NB4 (cell line): ENCODE data around the gene ZNF609.

Source experiments
- DNase-seq: peaks from one replicate; pipeline ENCODE4 v3.0.0; 2010; ENCODE audit warnings: low read depth
- H3K4me3 ChIP-seq: one replicate; pipeline ENCODE4 v1.5.1; 2011; ENCODE audit warnings: mild to moderate bottlenecking, low read depth, low read length, moderate library complexity
- MYC ChIP-seq: IDR thresholded peaks from 2 replicates; pipeline ENCODE4 v1.6.1; 2011; ENCODE audit warnings: low read depth, low read length
- POLR2A ChIP-seq: IDR thresholded peaks from 2 replicates; pipeline ENCODE4 v1.6.1; 2011; ENCODE audit warnings: mild to moderate bottlenecking; ENCODE audit not compliant: insufficient read length; ENCODE audit errors: extremely low read depth
- TF ChIP-seq, protein P1 (sequence below): IDR thresholded peaks from one replicate; pipeline ENCODE4 v1.5.1; 2012; ENCODE audit warnings: low read depth, low read length
- TF ChIP-seq, protein P2 (sequence below): IDR thresholded peaks from 2 replicates; pipeline ENCODE4 v1.6.1; 2011; ENCODE audit warnings: low read depth, low read length

The ZNF609 gene

DNA sequence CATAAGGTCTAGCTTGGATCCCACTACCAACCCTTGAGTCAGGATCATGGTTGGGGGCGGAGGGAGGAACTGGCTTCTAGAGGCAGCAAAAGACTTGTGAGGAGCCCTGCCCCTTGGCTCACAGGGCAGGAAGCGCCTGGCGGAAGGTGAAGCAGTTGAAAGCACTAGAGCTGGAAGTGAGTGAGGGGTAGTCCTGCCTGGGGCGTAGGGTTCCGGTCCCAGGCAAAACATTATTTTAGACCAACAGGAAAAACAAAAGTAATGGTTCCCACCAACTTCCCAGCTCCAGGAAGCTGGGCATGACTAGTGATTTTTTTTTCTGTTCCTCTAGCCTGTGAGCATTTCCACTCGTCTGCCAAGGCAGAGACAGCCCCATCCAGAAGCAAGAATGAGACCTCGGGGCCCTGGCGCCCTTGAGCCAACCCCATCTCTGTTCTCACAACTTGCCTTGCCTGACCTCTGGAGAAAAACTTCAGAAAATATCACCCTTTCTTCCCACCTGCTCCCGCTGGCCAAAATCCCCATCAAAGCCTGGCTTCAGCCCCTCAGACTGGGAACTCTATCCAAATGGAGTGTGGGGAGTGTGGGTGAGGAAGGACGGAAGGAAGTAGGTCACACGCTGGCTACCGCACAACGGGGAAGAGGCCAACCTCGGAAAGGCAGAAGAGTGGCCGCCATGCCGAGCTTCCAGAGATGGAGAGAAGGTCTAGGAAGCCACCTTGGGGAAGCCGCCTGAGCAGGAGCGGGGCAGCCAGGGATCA lies 257.5 kb downstream of the ZNF609 start:
- TF ChIP-seq, protein P1, sequence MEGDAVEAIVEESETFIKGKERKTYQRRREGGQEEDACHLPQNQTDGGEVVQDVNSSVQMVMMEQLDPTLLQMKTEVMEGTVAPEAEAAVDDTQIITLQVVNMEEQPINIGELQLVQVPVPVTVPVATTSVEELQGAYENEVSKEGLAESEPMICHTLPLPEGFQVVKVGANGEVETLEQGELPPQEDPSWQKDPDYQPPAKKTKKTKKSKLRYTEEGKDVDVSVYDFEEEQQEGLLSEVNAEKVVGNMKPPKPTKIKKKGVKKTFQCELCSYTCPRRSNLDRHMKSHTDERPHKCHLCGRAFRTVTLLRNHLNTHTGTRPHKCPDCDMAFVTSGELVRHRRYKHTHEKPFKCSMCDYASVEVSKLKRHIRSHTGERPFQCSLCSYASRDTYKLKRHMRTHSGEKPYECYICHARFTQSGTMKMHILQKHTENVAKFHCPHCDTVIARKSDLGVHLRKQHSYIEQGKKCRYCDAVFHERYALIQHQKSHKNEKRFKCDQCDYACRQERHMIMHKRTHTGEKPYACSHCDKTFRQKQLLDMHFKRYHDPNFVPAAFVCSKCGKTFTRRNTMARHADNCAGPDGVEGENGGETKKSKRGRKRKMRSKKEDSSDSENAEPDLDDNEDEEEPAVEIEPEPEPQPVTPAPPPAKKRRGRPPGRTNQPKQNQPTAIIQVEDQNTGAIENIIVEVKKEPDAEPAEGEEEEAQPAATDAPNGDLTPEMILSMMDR, result no peak
- TF ChIP-seq POLR2A, result no peak
- TF ChIP-seq, protein P2, sequence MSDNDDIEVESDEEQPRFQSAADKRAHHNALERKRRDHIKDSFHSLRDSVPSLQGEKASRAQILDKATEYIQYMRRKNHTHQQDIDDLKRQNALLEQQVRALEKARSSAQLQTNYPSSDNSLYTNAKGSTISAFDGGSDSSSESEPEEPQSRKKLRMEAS, result no peak
- no peak for DNase-seq
- no peak overlapping the region for H3K4me3 ChIP-seq

DNA sequence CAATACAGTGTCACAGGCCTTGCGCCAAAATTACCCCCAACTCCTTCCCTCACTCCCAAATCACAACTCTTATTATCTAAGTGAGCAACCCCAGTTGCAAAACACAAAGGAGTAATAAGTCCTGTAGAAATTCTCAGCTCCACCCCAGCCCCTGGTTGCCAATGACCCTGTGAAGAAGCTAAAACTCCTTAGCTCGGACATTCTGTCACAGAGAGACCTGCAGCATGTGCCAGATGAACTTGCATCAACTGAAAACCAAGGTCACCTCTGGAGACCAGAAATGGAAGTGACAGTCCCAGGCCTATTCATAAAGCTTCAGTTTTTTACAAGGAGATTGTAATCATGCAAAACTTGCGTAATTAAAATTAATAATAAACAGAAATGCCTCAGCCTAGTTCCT lies 259.8 kb downstream of the ZNF609 start:
- TF ChIP-seq, protein P2, result no peak
- H3K4me3 ChIP-seq, result no peak overlapping the region
- peak; percentile 46 for DNase-seq

DNA sequence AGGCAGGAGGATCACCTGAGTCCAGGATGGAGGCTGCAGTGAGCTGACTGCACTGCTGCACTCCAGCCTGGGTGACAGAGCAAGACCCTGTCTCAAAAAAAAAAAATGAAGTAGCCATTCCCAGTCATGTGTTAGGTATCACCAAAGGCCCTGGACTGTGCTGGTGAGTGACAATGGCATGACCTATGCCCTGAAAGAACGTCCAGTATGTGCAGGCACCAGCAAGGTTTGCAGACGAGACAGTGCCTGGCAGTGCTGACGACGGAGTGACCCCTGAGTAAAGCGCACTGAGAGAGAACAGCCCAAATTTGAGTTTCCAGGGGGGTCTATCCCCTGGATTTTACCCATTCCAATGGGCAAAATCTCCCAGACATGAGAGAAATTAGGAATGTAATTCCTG lies 269.8 kb downstream of the ZNF609 start:
- no peak for TF ChIP-seq POLR2A
- no peak overlapping the region for H3K4me3 ChIP-seq
- DNase-seq, result no peak

DNA sequence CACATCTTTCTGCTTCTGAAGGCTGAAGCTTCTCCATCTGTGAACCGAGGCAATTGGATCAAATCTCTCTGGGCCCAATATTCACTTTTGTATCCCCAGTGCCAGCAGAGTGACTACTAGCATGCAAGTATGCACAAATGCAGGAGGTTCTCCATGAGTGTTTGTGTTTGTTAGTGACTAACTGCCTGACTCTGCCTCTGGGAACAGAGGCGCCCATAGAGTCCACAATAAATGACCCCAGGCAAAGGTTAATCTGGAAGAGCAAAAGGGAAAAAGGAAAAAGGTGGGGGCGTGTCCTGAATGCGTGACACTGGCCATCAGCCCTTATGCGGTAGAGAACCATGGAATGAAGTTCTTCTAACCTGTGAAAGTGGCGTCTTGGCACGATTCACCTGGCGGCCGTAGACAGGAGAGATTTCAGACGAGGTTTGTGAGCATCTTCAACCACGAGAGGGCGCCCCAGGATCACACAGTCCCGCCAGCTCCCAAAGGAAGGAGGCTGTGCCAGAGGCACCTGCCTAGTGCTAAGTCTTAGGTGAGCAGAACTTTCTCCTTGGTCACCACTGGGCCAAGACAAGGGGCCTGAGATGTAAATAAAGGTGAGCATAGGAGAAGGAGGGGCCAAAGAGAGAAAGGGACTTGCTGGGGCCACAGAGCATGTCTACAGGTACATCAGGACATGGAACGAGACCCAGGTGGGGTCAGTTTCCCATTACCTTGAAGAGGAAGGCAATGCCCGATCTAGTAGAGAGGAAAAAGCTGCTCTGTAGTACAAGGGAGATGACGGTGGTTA lies 270.8 kb downstream of the ZNF609 start:
- peak; percentile 75 for DNase-seq
- H3K4me3 ChIP-seq, result no peak overlapping the region
- TF ChIP-seq, protein P1, result peak; percentile 64
- no peak for TF ChIP-seq MYC

DNA sequence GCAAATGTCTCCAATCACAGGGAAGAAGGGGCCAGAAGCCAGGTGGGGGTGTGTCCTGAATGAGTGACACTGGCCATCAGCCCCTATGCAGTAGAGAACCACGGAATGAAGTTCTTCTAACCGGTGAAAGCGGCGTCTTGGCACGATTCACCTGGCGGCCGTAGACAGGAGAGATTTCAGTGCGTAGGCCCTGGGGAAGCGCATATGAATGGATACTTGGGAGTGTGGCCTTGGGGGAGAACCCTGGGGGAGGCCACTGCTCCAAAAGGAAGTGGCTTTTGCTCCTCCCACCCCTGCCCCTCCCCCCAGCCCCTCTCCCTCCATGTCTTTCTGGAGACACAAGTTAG lies 271.4 kb downstream of the ZNF609 start:
- TF ChIP-seq, protein P1, result no peak
- TF ChIP-seq, protein P2, result no peak
- no peak for TF ChIP-seq POLR2A
- DNase-seq, result peak; percentile 20

DNA sequence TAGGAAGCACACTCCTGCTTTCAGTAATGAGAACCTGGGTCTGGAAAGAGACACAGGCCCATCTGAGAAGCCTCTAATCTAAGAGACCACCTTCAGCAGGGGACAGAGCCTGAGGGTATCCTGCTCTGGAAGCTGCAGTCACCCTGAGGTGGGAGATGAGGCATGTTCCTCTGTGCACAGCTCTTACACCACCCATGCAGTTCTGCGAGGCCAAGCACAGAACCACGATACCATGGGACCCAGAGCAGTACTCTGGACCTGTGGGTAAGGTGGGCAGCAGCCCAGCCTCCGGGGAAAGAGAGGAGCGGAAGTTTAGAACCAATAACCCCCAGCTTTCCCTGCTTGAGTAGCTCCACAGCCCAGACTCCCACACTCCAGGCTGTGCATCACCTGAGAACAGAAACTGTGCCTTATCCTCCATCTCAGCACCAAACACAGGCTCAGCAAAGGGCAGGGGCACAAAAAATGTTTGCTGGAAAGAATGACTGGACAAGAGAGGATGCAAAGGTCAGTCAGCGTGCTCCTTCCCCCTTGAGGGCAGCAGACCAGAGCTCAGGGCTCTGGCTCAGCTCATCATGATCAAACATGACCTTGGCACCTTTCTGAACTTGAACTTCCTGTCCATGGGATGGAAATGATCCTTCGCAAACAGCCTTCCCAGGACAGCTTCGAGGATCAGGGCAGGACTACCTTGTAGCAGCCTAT lies 271.9 kb downstream of the ZNF609 start:
- DNase-seq, result no peak
- no peak overlapping the region for H3K4me3 ChIP-seq
- TF ChIP-seq MYC, result no peak
- TF ChIP-seq POLR2A, result no peak
- TF ChIP-seq, protein P1, result no peak
- TF ChIP-seq, protein P2, result no peak

More for the DNA sequence above, 271.4 kb downstream of the ZNF609 start:
- H3K4me3 ChIP-seq, result no peak overlapping the region
